GM18858 (cell line): ENCODE results near the gene DVL3.
A peak's percentile ranks its signal among the peaks of the same experiment; 100 is the strongest.
"Not testable (repeated sequence)": the region's sequence is repeated elsewhere in the genome, so short reads cannot be mapped to it uniquely, and the experiment has no call there.

Source experiments
- ATAC-seq: cut with Tn5 transposase; IDR thresholded peaks from one replicate; pipeline ENCODE4 v1.9.1; 2021; ENCODE audit not compliant: unreplicated experiment

Gene DVL3

GRCh38 chr3:184154885-184155643 is at the start of gene DVL3:
Gene DVL3 (plus strand): TSS chr3:184155377. CDS start chr3:184155636, 259 bp downstream.
- ATAC-seq: peak; percentile 63

- no peak for ATAC-seq
Observed at GRCh38 chr3:184110316-184110725, 44.9 kb upstream of the DVL3 start.

- no peak for ATAC-seq
Observed at GRCh38 chr3:184116017-184116416, 39.2 kb upstream of the DVL3 start.

GRCh38 chr3:184117636-184118035 is 37.5 kb upstream of the DVL3 start:
- no peak for ATAC-seq

- not testable (repeated sequence) for ATAC-seq
Observed at GRCh38 chr3:184121031-184121430, 34.1 kb upstream of the DVL3 start.

GRCh38 chr3:184126006-184126405 is 29.2 kb upstream of the DVL3 start:
- no peak for ATAC-seq

GRCh38 chr3:184129012-184129411 is 26.2 kb upstream of the DVL3 start:
- no peak for ATAC-seq

- no peak for ATAC-seq
Observed at GRCh38 chr3:184132945-184133344, 22.2 kb upstream of the DVL3 start.

GRCh38 chr3:184133840-184134745 is 21.1 kb upstream of the DVL3 start:
- ATAC-seq: no peak

- ATAC-seq: no peak
Observed at GRCh38 chr3:184134746-184135148, 20.4 kb upstream of the DVL3 start.

- peak; percentile 75 for ATAC-seq
Observed at GRCh38 chr3:184135149-184135910, 19.8 kb upstream of the DVL3 start, which contains the start of gene EIF2B5. Gene EIF2B5 (plus strand): TSS chr3:184135358. CDS start chr3:184135386, 28 bp downstream.

GRCh38 chr3:184135911-184136260 is 19.3 kb upstream of the DVL3 start:
- no peak for ATAC-seq

- ATAC-seq: no peak
Observed at GRCh38 chr3:184140436-184140835, 14.7 kb upstream of the DVL3 start.

- no peak for ATAC-seq
Observed at GRCh38 chr3:184142199-184142598, 13.0 kb upstream of the DVL3 start.

GRCh38 chr3:184143327-184143726 is 11.8 kb upstream of the DVL3 start:
- no peak for ATAC-seq

- no peak for ATAC-seq
Observed at GRCh38 chr3:184144505-184144904, 10.7 kb upstream of the DVL3 start.

GRCh38 chr3:184145111-184145524 is 10.1 kb upstream of the DVL3 start:
- ATAC-seq: no peak

GRCh38 chr3:184145751-184146270 is 9.4 kb upstream of the DVL3 start:
- ATAC-seq: no peak

- ATAC-seq: no peak
Observed at GRCh38 chr3:184148076-184148475, 7.1 kb upstream of the DVL3 start.

- no peak for ATAC-seq
Observed at GRCh38 chr3:184149123-184149522, 6.1 kb upstream of the DVL3 start.

- ATAC-seq: not testable (repeated sequence)
Observed at GRCh38 chr3:184149770-184150169, 5.4 kb upstream of the DVL3 start.
